ENCODE measurements around the gene GHRH.

Gene GHRH

DNA sequence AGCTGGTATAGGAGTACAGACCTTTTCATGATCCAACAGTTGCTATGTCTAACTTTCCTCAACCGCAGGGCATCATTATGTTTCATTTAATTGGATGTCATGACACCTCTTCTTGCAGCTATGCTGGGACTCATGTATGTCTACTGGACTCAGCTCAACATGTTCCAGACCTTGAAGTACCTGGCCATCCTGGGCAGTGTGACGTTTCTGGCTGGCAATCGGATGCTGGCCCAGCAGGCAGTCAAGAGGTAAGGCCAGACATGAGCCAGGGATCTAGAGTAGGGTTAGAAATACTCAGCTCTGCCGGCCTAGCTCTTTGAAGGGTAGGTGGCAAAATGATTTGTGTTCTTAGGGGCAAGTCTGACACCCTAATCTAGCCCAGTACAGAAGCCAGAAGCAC lies 25.2 kb downstream of the GHRH start:
- DNase-seq (ENCODE audit: low read depth): no peak

DNA sequence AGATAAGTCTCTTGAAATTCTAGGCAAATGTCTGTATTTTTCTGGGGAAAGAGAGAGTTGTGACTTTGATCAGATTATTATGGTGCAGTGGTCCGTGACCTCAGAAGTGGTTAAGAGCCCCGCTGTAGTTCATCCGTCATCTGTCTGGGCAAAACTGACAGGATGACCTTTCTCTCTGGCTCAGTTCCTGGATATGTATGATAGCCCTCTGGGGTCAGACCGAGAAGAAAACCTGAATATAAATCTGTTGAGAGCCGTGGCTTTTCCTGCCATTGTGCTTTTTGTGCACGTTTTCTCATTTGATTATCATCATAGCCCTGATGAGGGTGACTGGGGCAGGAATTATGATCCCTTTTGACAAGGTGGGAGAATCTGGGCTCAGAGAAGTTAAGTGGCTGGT lies 26.5 kb downstream of the GHRH start:
- no peak for DNase-seq (ENCODE audit: low read depth)

DNA sequence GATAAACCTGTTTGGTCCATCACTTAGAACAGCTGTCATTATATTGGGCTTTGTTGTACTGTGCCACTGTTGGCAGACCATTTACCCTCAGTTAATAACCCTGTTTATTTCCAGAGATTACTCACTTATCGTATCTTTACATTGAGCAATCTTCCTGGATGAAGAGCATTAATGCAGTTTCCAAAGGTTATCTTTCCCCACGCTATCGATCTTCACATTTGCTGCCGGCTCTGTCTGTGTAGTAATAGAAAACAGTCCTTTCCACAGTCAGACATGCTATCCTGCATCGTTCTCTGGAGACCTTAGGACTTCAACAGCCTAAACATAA lies 27.4 kb downstream of the GHRH start:
- DNase-seq (ENCODE audit: low read depth): no peak

DNA sequence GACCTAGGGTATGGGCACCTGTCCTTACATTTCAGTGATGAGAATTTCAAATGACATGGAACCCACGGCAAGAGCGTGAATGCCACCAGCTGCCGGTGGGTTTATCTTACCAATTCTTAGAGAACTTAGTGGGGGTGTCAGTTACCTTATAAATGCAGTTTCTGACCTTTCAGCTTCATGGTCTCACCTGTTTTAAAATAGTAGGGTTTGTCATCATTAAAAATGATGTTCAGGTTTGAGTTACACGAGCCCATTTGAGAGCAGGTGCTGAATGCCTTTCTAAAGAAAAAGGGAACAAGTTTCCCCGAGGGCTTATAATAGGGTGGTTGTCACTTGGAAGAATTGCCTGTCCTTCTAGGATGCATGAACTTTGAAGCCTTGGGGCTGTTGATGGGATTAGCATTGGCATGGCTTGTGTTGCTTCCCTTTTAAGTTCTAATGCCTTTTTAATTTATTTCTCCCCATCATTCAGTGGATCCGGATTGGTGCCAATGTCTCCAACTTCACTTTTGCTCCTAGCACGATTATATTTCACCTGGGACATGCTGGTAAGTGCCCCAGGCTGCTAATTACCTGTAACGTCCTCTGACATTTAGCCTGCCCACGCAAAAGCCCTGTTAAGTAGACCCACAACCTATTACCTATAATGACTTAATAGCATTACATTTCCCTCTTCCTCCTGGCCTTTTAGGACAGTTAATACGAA lies 27.9 kb downstream of the GHRH start:
- DNase-seq (ENCODE audit: low read depth): no peak

DNA sequence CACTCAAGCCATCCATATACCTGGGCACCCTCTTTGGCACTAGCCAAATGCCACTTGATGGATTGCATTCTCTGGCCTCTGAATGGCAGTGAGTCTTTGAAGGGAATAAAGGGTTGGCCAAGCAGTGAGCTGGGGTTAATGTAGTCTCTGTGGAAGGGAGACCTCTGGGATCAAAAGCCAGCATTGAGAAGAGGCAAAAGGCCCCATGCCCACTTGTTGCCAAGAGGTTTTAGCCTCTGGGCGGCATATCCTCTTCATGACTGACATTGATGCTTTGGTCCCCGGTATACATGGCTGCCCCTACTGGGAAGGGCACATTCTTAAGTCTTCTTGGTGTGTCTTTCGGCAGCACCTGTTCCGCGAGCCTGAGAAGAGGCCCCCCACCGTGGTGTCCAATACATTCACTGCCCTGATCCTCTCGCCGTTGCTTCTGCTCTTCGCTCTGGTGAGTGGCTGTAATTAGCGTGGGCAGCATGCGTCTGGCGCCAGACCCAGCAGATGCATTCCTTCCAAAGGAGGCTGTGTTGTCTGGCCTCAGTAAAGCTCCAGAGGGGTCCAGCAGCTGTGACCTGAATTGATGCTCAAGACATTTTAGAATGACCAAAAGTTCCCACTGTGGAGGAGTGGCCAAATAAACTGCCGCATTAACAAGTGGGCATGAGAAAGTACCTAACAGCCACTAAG lies 29.5 kb downstream of the GHRH start:
- DNase-seq (ENCODE audit: low read depth): no peak

DNA sequence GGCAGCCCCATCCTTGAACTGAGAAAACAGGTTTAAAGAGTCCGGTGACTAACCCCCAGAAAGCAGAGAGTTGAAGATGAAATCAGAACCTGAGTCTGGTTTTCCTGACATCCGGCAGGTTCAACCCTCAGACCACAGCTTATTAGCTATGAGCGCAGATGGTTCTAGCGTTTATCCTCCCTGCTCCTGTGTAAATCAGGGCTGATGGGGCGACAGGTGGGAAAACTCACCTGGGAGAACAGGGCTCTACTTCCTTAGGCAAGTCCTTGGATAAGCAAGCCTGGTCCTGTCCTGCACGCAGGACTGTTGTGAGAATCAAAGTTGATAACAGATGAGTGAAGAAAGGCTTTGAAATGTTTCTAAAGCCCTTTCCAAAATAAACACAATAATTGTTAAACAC lies 31.4 kb downstream of the GHRH start:
- DNase-seq (ENCODE audit: low read depth): no peak

DNA sequence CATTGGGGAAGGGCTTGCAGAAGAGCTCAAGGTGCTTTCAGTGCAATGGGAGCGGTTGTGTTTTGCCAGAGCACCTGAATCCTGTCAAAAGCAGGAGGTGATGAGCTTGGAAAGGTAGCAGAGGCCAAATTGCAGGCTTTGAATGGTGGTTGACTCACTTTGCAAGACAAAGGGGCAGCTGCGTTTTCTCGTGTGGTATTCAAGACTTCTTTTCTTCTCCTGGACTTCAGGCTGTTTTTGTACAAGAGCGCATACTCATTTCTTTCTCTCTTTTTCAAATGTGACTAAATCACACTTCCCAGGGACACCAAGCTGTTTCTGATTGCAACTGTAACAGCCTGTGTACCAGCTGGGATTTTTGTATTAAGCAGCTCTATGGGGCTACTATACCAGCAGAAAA lies 32.3 kb downstream of the GHRH start:
- no peak for DNase-seq (ENCODE audit: low read depth)

DNA sequence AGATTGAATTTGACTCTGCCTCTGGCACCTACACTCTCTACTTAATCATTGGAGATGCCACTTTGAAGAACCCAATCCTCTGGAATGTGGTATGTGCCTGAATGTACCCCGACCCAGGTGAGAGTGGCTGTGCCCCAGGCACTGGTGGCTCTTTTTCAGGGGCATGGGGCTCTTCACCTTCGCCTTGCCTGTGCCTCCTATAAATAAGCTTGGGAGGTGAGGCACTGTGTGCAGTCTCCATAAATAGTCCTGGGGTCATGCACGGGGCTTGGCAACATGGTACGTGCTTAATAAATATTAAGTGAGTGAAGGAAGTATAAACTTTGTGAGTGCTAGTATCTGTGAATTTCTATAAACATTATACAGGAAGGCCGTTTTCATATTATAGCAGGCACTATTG lies 33.0 kb downstream of the GHRH start:
- no peak for DNase-seq (ENCODE audit: low read depth)

DNA sequence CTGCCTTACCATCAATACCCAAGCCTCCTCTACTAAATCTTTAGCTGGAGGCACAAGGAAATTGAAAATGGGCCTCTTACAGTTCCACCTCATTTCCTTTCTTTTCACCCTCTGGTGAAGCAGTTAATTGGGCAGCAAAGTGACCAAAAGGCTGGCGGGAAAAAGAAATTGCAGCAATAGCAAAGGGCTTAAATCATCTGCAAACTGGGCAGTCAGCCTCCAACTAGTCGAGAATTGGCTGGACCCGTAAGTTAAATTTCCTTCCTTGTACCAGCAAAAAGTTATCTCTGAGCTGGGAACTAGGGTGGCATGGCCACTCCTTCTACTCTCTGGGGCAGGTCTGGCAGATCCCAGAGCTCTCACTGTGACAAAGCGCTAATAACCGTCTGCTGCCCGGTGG lies 33.5 kb downstream of the GHRH start:
- no peak for DNase-seq (ENCODE audit: low read depth)

DNA sequence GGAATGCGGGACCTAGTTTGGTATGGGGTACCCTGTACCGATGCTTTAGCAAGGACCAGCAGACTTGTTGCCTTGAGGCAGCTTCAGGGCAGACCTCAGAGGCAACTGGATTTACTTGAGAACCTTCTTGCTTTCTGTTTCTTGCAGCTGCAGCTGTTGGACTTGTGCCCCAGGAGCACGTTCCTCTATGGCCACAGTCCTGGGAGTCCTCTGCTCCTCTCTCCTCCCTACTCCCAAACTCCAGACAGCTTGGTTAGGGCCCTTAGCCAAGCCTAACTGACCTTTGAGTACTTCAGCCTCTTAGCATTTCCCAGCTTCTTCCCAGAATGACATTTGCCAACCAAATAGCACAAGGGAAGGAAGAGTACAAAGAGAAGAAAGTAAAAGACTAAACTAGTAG lies 34.7 kb downstream of the GHRH start:
- no peak for DNase-seq (ENCODE audit: low read depth)

DNA sequence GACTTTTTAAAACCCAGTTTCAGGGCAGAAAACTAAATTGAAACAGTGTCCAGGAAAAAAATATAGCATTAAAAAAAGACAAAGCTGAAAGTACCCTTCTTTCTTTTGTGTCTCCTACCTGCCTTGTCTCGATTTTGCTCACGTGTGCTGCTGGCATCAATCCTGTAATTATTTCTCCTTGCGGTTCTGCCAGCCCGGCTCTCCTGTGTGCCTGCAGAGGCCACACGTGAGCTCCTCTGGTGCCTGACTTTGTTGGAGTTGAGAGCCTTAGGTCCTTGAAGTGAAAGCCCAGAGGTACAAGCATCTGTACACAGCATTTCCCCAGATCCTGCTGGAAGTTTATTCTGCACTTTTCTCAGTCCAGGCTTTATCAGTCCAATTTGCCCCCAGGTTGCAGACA lies 36.5 kb downstream of the GHRH start:
- DNase-seq (ENCODE audit: low read depth): no peak

DNA sequence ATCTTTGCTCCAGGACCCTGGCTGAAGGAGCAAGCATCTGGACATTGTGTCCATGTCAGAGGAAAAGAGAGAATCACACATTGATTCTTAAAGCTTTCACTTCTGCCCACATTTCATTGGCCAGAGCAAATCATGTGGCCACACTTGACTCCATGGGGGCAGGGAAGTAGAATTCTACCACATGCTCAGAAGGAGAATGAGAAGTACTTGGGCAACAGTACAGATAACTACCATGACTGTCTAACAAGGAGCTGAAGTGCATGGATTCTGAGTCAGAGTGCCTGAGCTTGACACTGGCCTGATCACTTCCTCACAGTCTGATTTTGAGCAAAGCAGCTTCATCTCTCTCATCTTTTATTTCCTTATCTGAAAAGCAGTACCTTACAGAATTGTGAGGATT lies 38.6 kb downstream of the GHRH start:
- no peak for DNase-seq (ENCODE audit: low read depth)

DNA sequence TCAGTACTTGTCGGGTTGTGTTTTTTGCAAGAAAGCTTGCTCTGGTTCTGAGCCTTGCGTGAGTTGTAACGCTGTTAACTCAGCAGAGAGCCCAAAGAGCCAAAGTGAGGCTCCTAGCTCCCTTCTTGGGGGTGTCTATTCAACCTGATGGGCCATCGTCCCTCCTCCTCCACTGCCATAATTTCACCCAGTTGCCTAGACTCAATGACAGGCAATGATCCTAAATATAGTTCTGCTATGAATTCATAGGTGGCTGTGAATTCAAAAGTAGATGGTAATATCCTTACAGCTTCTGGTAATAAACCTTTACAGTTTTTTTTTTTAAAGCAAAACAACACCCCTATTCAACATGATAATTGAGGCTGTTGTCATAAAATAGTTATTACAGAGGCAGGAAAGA lies 39.5 kb downstream of the GHRH start:
- no peak for DNase-seq (ENCODE audit: low read depth)

DNA sequence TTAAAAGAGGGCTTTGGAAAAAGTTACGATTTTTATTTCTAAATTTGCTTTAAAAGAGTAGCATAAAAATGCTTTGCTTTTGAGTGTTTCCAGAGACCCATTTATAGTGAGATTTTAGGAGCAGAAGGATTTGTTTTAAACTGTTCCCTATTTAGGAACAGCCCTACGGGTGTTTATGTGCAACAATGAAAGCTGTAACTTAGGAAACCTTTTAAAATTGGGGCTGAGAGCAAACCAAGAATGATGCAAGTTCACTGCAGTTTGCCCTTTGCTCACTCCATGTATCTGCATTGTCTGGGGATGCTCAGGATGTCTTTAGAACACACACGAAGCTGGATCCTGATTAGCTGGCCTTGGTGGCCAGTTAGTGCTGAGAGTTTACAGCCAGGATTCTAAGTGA lies 40.9 kb downstream of the GHRH start:
- no peak for DNase-seq (ENCODE audit: low read depth)

DNA sequence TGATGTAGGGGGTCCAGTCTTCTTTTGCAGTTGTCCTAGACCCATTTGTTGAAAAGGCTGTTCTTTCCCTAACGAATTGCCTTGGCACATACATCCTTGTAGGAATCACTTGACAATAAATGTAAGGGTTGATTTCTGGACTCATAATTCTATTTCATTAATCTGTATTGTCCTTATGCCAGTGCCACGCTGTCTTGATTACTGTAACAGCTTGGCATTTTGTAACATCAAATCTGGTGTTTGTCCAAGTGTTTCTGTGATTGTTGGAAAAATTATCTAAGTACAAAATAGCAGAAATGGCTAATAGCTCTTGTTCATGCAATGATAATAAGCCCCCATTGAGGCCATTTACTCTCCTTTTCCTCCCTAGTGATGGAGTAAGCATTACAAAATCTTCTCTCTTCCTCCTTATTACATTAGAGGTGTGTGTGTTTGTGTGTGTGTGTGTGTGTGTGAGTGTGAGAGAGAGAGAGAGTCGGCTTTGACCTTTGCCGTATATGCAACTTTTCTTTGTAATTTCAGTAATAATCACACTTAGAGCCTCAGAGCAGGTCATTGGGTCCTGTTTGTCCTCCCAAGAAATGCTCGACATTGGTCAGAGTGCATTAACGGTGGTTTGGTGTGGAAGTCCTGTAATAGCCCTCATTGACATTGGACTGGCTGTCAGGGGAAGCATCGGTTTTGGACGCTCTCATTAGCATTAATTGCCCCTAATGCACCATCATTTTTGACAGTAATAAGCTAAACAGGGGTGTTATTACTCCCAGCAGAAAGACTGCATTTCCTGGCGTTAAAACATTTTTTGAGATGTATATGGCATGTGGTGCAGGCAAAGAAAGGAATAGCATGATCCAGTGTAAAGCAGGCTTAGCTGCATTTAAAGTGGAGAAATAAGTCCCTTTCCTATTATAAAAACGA lies 41.6 kb downstream of the GHRH start:
- no peak for DNase-seq (ENCODE audit: low read depth)

DNA sequence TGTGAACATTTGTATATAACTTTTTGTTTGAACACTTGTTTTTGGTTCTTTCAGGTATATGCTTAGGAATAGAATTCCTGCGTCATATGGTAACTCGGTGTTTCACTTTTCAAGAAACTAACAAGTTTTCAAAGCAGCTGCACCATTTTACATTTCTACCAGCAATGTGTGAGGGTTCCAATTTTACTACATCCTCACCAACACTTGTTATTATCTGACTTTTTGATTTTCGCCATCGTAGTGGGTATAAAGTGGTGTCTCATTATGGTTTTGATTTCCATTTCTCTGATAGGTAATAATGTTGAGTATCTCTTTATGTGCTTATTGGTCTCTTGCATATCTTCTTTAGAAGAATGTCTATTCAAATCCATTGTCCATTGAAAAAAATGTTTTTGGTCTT lies 42.6 kb downstream of the GHRH start:
- DNase-seq (ENCODE audit: low read depth): no peak

DNA sequence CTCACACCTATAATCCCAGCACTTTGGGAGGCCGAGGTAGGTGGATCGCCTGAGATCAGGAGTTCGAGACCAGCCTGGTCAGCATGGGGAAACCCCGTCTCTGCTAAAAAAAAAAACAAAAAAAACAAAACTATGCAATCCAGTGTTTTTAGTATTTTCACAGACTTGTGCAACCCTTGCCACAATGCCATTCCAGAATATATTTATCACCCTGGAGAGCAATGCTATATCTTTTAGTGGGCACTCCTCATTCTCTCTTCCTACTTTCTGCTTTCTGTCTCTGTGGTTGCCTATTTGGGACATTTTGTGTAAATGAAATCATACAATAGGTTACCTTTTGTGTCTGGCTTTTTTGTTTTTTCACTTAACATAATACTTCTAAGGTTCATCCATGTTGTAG lies 43.2 kb downstream of the GHRH start:
- DNase-seq (ENCODE audit: low read depth): no peak

DNA sequence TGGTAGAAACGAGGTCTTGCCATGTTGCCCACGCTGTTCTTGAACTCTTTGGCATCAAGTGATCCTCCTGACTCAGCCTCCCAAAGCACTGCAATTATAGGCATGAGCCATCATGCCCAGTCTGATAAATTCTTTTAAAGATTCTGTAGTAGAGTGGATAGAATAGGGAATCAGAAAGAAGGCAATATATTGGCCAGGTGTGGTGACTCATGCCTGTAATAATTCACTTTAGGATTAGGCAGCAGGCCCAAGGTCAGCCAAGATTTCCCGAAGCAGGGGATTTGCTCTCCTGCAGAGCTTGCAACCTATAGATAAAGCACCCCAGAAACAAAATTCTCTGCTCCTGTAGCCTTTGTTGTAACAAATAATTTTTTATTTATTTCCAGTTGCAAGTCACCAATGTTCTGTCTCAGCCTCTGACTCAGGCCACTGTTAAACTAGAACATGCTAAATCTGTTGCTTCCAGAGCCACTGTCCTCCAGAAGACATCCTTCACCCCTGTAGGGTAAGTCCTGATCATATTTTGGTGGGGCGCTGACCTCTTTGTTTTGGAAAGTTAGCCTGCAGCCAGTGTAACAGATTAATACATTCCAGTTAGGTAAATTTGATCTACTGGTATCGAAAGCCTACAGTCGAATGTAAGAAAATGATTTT lies 51.8 kb downstream of the GHRH start:
- no peak for DNase-seq (ENCODE audit: low read depth)

DNA sequence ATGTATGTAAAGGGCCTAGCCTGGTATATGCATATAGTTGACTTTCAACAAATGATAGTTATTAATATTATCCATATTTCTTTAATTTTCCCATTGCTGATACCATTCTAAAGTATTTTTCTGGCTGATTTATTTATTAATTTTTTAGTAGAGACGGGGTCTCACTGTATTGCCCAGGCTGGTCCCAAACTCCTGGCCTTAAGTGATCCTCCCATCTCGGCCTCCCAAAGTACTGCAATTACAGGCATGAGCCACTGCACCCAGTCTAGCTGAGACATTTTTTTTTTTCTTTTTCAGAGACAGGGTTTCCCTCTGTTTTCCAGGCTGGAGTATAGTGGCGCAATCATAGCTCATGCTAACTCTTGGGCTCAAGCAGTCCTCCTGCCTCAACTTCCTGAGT lies 52.4 kb downstream of the GHRH start:
- no peak for DNase-seq (ENCODE audit: low read depth)

DNA sequence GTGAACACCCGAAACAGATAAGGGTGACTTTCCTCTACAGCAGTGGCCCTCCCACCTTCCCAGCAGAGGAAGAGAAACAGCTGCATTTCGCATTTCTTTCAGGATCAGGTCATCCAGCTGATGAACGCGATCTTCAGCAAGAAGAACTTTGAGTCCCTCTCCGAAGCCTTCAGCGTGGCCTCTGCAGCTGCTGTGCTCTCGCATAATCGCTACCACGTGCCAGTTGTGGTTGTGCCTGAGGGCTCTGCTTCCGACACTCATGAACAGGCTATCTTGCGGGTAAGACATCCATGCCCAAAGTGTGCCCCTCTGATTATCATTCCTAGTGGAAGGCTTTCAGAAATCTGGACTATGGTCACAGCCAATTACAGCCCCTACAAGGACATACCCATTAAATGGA lies 54.4 kb downstream of the GHRH start:
- no peak for DNase-seq (ENCODE audit: low read depth)

DNA sequence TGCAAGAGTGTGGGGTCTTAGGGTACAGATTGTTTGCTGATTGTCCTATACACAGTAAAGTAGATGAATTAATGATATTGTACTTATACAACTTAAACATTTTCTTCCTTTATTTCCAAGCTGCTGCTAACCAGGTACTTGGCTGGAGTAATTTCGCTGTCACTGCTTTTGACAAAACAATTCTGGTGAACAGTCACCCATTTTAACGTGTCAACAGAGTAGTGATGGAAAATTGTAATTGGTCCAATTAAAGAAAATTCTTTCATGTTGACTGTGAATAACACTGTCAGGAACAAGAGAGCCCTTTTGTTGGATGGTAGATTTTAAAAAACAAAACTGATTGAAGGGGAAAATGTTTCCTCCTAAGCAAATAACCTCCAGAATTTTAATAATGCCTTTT lies 55.8 kb downstream of the GHRH start:
- no peak for DNase-seq (ENCODE audit: low read depth)

DNA sequence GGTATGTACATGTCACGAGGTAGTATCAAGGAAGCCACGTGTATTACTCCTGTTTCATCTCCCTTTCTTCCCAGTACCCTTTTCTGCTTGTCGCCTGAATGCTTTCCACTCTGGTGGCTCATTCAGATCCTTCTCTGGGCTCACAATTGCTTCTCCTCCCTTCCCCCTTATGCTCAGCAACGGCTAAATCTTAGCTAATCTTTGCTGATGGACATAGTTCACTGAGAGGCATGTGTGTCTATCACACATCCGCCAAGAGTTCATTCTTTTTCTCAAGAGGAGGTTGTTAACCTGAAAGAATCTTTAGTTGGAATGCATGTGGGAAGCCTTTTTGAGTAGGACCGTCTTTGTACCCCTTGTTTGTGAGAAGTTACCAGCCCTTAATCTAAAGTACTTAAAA lies 56.5 kb downstream of the GHRH start:
- DNase-seq (ENCODE audit: low read depth): no peak

DNA sequence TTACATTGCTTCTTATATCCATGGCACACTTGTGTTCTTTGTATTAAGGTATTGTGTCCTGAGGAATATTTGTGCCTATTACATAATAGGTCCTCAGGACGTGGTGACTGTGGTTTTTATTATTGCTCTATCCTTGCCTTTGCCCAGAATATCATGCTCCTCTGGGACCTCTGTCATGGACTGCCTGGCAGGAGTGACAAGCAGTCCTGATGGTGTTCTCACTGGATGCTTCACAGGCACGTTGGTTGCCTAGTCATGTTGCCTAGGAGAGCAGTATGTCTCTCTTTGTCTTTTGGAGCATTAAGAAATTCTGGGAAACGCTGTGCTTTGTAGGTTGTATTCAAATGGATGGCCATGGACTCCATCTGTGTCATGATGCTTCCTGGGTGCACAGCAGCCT lies 57.6 kb downstream of the GHRH start:
- DNase-seq (ENCODE audit: low read depth): no peak

Data from activated T-cell treated with anti-CD3 and anti-CD28 coated beads for 1 hour (primary cell).